DMS 273 (cell line): ENCODE measurements around the gene TXNDC8.
"Not testable (repeated sequence)": the region's sequence is repeated elsewhere in the genome, so short reads cannot be mapped to it uniquely, and the experiment has no call there.

Experiments
- DNase-seq: peaks from one replicate; lab custom pipeline; 2025; ENCODE audit not compliant: unreplicated experiment; lab: John Stamatoyannopoulos, UW

Gene TXNDC8

DNA sequence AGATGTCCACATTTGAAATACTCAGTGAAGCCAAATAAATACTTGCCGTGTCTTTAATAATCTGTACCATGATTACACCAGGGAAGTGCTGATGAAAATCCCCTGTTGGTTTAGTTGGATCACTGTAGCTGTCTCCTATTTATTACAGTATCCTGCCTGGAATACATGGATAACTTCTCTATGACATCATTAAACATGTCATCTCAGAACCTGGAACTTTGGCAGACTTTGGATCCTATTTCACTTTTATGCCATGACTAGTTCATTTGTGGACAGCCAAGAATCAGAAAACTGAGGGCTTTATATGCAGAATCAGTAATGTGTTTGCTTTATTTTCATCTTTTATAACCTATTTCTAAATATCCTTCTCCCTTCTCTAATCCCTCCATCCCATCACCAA lies at the start of gene TXNDC8:
Gene TXNDC8, minus strand, starts transcription at position 137 of the 400 bp plus-strand sequence.
- no peak for DNase-seq

DNA sequence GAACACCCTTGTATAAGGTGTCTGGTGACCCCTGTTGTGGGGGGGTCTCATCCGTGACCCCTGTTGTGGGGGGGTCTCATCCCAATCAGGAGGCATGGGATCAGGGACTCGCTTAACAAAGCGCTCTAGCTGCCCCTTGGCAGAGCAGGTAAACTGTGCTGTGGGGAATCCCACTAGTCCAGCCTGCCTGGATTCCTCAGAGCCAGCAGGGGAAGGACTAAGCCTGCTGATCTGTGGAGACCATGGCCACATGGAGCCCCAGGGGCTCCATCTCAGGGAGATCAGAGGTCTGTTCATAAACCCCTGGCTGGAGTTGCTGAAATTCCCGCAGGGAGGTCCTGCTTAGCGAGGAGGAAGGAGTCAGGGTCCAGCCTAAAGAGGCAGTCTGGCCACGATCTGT lies 45.8 kb upstream of the TXNDC8 start:
- DNase-seq, result no peak

DNA sequence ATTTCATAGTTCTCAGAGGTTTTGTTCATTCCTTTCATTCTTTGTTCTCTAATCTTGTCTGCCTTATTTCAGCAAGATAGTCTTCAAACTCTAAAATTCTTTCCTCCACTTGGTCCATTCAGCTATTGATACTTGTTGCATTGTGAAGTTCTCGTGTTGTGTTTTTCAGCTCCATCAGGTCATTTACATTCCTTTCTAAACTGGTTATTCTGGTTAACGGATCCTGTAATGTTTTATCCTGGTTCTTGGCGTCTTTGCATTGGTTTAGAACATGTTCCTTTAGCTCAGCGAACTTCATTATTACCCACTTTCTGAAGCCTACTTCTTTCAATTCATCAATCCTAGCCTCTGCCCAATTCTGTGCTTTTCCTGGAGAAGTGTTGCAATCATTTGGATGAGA lies 45.1 kb upstream of the TXNDC8 start:
- DNase-seq, result no peak

DNA sequence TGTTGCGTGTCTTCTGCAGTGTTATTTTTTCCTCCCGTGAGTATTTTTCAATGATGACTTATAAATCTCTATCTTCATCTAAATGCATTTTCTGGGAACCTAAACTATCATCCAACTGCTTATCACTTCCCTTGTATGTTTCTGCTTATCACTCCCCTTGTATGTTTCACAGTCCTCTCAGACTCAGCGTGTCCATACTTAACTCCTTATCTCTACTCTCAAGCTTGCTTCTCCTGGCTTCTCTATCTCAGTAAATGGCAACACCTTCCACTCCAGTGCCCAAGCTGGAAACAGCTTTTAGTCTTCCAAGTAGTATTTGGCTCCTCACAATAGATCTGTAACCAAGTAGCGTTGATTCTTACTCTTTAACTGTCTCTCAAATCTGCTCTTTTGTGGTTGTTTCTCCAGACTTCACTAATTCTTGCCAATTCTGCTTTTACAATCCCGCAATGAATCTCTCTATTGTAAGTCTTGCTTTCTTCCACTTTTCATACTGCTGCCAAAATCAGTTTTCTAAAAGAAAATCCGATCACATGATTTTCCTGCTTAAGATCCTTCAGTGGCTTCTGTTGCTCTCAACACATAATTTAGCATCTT lies 33.8 kb upstream of the TXNDC8 start:
- no peak for DNase-seq

DNA sequence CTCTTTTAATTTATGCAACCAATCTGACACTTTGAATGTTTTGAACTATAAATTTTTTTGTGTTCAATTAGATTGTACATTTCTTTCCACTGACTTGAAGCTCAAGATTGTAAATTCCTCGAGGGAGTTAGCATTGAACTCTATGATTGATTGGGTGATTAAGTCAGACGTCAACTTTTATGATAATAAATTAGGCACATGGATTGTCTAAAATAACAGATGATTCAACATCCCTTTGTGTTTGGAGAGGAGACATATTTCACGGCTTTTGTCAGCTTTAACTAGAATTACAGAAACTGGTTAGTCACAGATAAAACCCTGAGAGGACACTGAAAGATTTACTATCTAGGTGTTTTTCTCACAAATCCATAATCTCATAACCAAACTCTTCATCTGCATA lies 32.7 kb upstream of the TXNDC8 start:
- DNase-seq, result no peak

DNA sequence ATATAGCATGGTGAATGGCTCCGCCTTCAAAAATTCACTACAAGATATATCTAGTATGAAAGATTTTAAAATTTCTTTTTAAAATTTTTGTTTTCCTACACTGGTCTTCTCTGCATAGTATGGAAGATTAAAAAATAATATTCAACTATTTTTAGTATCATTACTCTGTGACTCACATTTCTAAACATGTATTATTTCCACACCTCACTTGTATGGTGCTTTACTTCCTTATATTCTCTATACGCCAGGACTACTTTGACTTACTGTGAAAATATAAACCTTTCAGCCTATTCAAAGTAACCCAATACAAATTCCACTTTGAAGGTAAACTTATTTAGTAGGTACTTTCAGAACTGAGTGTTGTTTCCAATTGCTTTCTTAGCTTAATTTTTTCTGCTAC lies 26.8 kb upstream of the TXNDC8 start:
- no peak for DNase-seq

DNA sequence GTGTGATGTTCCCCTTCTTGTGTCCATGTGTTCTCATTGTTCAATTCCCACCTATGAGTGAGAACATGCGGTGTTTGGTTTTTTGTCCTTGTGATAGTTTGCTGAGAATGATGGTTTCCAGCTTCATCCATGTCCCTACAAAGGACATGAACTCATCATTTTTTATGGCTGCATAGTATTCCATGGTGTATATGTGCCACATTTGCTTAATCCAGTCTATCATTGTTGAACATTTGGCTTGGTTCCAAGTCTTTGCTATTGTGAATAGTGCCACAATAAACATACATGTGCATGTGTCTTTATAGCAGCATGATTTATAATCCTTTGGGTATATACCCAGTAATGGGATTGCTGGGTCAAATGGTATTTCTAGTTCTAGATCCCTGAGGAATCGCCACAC lies 21.3 kb upstream of the TXNDC8 start:
- DNase-seq, result not testable (repeated sequence)

DNA sequence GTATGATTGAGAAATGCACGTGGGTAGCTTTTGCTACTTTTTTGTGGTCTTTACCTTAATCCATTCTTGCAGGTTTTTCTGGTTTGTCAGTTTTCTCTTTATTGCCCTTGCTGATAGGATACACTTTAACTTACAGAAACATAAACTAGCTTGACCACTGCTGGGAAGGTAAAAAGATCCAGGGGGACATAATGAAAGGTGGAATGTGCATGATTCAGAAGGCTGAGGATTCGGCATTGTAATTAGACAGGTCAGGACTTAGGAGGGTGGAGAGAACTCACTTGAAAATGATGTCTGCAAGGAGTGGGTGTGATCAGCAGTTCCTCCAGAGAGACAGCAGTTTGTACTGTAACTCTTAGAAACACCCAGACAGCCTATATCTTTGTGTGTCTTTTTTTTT lies 19.8 kb upstream of the TXNDC8 start:
- no peak for DNase-seq

DNA sequence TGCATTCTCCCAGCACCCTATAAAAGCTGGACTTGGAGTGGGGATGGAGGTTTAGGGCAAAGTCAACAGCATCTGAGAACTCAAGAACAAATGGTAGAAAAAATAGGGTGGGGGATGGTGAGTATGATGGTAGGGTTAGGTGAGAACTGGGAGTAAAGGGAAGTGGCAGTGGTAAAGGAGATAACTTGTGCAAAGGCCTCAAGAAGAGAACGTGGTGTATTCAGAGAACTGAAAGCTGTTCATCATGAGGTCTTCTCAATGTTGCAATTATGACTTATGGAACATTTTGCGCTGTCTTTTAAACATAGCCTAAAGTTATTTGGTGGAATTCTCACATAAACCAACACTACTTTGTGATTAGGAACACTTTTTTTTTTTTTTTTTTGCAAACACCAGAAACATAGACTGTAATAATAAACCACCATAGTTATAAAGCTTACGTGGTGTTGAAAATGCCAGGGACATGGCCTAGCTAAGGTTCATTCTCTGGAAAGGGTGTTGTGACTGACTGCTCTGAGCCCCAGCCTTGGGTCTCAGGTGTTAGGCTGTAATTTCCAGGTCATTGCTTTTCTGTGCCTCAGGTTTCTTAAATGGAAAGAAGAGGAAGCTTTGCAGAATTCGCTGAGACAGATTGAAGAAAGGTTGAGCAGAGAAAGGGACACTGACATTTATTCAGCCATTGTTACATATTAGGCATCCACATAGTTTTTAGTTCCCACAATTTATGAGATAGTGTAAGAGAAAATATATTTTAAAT lies 19.2 kb upstream of the TXNDC8 start:
- no peak for DNase-seq

DNA sequence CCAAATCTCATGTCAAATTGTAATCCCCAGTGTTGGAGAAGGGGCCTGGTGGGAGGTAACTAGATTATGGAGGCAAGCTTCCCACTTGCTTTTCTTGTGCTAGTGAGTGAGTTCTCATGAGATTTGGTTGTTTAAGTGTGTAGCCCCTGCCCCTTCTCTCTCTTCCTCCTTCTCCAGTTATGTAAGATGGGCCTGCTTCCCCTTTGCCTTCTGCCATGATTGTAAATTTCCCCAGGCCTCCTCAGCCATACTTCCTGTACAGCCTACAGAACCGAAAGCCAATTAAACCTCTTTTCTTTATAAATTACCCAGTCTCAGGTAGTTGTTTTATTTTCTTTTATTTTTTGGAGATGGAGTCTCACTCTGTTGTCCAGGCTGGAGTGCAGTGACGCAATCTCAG lies 18.2 kb upstream of the TXNDC8 start:
- DNase-seq, result no peak

DNA sequence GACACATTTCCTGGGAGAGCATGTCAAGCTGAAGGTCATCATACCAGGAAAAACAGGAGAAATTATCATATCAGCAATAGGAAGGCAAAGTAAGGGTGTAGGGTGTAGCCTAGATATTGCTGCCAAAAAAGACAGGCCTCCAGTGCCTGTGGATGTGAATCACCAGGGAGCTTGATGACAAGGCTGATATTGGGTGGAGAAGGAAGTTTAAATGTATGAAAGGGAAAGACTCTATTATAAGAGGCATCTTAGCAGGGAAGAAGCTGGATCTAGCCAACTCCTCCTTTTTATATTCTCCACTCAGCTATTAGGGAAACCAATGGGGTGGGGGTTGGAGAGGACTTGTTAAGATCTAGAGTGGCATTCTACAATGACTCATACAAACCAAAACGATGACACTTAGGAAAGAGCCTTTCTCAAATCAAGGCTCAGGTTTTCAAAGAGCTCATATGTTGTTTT lies 13.4 kb upstream of the TXNDC8 start:
- DNase-seq, result no peak

DNA sequence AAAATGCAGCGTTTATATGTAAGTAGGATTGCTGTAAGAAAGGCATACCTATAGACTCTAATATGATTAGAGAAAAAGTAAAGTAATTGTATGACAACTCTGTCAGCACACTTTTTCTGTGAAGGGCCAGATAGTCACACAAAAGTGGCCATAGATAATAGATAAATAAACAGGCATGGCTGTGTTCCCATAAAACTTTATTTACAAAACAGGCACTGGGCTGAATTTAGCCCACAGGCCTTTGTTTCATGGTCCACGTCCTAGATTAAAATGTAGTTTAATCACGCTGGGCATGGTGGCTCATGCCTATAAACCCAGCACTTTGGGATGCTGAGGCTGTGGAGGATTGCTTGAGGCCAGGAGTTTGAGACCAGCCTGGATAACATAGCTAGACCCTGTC lies 8.7 kb upstream of the TXNDC8 start:
- no peak for DNase-seq

DNA sequence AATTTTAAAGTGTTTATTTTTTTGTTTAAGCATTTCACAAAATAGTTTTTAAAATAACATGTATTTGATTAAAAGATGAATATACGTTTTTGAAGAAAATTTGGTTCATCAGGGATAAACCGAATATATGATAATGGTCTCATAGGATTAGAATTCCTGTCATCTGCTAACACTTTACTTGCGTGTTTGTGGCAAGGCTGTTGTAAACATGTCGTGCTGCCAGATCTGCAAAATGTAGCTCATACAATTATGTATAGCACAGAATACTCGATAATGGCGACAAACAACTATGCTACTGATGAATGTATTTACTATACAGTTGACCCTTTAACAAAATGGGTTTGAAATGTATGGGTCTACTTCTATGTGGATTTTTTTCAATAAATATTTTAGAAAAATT lies 7.2 kb upstream of the TXNDC8 start:
- no peak for DNase-seq

DNA sequence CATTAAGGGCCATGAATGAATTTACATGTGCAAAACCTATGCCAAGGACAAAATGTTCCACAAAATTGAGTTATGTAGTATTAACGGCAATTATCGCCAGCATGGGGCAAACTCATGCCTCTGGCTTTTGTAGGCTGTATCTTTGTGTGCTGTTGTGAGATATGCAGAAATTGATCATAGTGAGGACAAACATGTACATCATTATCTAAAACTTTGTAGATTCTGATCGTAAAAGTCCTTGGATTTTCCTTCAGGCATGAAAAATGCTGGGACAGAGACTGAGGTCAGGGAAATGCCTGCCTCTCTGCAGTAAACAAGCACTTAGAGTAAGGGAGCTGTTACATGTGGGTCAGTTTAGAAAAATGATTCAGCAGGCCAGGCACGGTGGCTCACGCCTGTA lies 5.9 kb upstream of the TXNDC8 start:
- DNase-seq, result no peak

DNA sequence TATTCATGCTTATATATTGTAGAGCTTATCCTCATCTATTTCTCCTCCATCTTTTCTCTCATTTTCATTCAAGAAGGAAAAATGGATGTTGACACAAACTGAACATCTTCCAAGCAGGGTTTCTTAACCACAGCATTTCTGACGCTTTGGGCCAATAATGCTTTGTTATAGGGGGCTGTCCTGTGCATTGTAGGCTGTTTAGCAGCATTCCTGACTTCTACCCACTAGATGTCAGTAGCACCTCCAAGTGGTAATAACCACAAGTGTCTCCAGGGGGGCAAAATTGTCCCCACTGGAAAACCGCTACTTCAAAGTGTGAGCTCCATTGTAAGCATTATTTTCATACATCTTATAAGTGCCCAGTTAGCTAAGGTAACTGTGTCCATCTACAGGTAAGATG lies 2.6 kb upstream of the TXNDC8 start:
- peak; percentile 29 for DNase-seq

DNA sequence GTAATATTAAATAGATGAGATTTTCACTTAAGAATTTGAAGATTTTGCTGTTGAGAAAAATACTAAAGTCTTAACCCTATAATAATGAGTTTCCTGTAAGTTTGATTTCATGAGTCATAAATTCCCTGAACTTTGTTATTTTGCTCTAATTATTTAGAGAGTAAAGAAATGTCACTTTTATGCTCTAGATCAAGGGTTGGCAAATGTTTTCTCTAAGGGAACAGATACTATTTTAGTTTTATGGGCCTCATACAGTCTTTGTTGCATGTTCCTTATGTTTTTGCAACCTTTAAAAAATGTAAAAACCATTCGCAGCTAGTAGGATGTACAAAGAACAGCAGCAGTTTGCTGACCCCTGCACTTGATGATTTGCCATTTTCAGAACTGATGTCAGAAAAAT lies 480 bp upstream of the TXNDC8 start:
- DNase-seq, result no peak

DNA sequence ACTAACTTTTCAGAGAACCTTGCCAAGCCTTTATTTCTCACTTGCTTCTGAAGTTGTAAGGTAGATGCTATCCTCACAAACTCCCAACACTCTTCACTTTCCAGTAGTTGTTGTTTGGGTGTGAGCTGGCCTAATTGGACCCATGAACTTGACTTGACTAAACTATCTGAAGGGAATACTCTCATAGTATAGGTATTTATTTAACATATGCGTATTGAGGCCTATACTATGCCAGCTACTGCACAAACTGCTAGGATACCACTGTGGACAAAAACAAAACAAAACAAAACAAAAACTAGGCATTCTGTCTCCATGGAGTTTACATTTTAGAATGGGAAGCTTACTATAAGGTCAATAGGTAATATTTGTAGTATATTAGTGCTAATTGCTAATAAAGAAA lies 1.3 kb downstream of the TXNDC8 start:
- no peak for DNase-seq

DNA sequence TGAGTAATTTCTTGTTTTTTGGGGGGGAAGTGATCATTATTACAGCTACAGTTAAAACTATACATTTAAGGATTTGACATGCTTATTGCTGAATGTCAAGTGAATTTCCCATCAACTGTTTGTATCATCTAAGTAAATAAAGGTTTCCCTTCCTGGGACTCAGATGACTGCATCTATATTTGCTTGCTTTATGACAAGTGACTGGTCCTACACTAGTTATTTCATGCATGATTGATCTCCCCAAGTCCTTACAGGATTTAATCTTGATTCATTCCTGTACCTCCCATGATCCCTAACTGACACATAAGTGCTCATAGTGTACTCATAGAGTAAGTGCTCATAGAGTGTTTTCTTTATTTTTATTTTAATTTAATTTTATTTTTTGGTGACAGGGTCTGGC lies 2.8 kb downstream of the TXNDC8 start:
- no peak for DNase-seq

DNA sequence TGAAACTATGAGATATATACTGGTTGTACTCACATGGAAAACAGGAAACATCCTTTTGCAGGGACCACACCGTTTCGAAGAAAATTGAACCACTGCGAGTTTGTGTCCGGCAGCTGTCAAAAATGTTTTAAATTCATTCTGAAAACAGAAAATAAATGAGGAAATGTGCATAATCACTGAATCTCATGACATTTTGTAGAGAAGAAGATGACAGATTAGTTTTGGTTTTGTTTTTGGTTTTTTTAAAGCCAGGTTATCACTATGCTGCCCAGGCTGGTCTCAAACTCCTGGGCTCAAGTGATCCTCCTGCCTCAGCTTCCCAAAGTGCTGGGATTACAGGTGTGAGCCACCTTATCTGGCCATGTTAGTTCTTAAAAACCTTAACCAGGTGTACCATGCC lies 3.5 kb downstream of the TXNDC8 start:
- no peak for DNase-seq

DNA sequence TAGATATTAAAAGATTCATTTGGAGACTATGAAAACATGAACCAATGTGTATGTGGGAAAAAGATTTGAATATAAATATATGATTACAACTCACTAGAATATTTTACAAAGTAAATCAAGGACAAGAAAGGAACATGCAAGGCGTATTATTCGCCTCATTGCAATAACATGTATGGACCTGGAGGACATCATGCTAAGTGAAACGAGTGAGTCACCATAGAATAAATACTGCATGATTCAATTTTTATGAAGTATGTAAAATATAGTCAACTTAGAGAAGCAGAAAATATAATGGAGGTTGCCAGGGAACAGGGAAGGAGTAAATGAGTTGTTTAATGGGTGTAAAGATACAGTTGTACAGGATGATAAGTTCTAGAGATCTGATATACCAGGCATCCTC lies 4.9 kb downstream of the TXNDC8 start:
- DNase-seq, result no peak

DNA sequence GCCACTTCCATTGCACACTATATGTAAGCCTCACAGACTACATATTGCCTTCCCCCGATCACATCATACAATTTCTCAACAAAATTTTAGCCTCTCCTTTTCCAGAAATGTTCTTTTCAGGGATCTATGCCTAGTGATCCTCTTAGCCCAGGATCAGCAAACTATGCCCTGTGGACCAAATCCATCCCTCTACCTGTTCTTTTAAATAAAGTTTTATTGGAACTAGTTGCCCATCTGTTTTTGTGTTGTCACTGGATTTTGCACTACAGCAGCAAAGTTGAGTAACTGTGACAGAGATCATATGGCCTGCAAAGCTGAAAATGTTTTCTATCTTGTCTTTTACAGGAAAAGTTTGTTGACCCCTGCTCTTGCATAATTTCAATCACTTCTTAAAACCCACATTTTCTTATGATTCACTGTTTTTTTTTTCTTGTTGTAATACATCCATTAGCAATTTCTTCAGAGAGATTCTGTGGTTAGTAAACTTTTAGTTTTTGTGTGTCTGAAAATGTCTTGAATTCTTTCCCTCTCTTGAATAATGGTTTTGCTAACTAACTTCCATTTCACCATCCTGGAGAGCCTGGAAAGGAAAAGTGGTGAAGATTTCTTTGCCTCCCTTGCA lies 7.1 kb downstream of the TXNDC8 start:
- no peak for DNase-seq

DNA sequence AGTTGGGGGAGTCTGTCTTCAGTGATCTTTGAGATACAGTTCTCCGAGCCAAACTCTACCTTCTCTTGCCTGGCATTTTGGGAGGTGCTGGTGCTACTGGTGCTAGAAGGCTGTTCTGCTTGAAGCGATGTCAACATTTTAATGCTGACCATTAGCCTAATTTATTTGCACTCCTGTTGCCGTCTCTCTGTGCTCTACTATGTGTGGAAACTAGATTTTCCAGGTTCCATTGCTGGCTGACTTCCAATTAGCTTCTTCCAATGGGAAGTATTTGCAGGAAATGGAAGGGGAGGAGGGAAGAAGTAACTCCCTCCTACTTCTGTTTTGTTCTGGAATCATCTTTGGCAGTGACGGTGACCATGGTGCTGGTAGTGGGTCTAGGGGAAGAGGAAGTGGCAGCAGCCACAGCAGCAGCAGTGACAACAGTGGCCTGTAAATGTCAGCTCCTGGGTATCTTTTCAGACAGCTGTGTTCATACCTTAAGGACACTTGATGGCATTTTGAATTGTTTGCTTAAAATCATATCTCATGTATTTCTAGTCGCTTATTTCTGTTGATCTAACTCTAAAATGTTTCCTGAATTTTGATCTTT lies 7.9 kb downstream of the TXNDC8 start:
- DNase-seq, result no peak
